ENCODE measurements around the gene LRRC75A. TPM values are rescaled to one million over a fixed set of nuclear protein-coding genes. Genes with fewer than 3 reads are reported as not detected.

Gene LRRC75A
- total RNA-seq, 1 experiment from 2014 or later, result 10.1 TPM

GRCh38 chr17:16494059-16494458 lies 2.1 kb upstream of the LRRC75A start:
- Histone ChIP-seq H4K8ac (replicated peaks; ENCODE audit: insufficient read length, low read depth, low read length) (no peak overlapping the region), H2BK12ac (ENCODE audit: insufficient read length, low read depth, low read length) (no peak overlapping the region), H3K27ac (ENCODE audit: insufficient read length, low read depth, low read length) (no peak overlapping the region), H2BK120ac (ENCODE audit: low read depth, low read length, poor library complexity, severe bottlenecking) (no peak overlapping the region), H3K4me2 (ENCODE audit: insufficient read depth, insufficient read length, low read length) (no peak overlapping the region), H3K18ac (ENCODE audit: insufficient read length, low read depth, low read length) (no peak overlapping the region), H4K20me1 (ENCODE audit: control insufficient read depth, insufficient read depth, insufficient read length) (no peaks in the 10 kb centered on the region), H2BK20ac (ENCODE audit: low read depth, low read length, poor library complexity, severe bottlenecking) (no peak overlapping the region), H2AFZ (ENCODE audit: low read length) (no peak overlapping the region), H3K23me2 (ENCODE audit: insufficient read length, low read depth, low read length, poor library complexity, severe bottlenecking) (peaks cover 8% of the 10 kb centered on the region), H3K56ac (ENCODE audit: insufficient read length, low read depth, low read length) (no peak overlapping the region), H4K5ac (ENCODE audit: insufficient read length, low read depth, low read length) (no peak overlapping the region), H3K27me3 (ENCODE audit: insufficient read depth, low read length) (no peaks in the 10 kb centered on the region), H3K79me2 (ENCODE audit: insufficient read depth, low read length) (no peaks in the 10 kb centered on the region; the same call in 1 of the 2 replicates), H2BK5ac (ENCODE audit: insufficient read length, low read length) (no peak overlapping the region), H3K9me3 (ENCODE audit: control insufficient read depth, low read depth, low read length) (no peaks in the 10 kb centered on the region), H3K79me1 (ENCODE audit: insufficient read depth, low read depth, low read length, poor library complexity, severe bottlenecking) (no peaks in the 10 kb centered on the region), H2AK5ac (ENCODE audit: insufficient read length, low read length) (no peak overlapping the region), H3K23ac (ENCODE audit: insufficient read length, low read depth, low read length) (no peak overlapping the region), H3K4me1 (ENCODE audit: insufficient read depth, low read length) (peaks cover 5% of the 10 kb centered on the region; the same call in 1 of the 2 replicates), H2BK15ac (ENCODE audit: low read depth, low read length) (no peak overlapping the region), H3K14ac (ENCODE audit: insufficient read depth, low read length) (no peak overlapping the region), H3K4ac (ENCODE audit: low read depth, low read length) (no peak overlapping the region), H3K9ac (ENCODE audit: extremely low read depth, insufficient read length, low read length) (no peak overlapping the region), H4K91ac (ENCODE audit: insufficient read length, low read depth, low read length) (no peak overlapping the region), H3T11ph (ENCODE audit: low read length) (no peak overlapping the region)
- Mint-ChIP-seq H3K27ac (no peak overlapping the region), H3K36me3 (ENCODE audit: insufficient read depth in 1 of 3, low read depth in 3 of 3) (no peaks in the 10 kb centered on the region; a peak in 2 of 7 replicates), H3K4me3 (peak overlapping the region in 1 of 2 experiments; percentile 47; a peak in 1 of 5 replicates), H3K9me3 (no peaks in the 10 kb centered on the region), H3K4me1 (peaks cover 42 to 44% of the 10 kb centered on the region in 2 experiments), H3K27me3 (ENCODE audit: low read depth) (peaks cover 34% of the 10 kb centered on the region)
- no peak for DNase-seq
- no CpG with 5 or more reads among the region's 1 CpG for WGBS (ENCODE audit: extremely low coverage, insufficient read length, low lambda C conversion rate)
- no peak for TF ChIP-seq CTCF (conservative IDR thresholded peaks at IDR 0.05)
